ENCODE data around the gene PLAC1.

Gene PLAC1

DNA sequence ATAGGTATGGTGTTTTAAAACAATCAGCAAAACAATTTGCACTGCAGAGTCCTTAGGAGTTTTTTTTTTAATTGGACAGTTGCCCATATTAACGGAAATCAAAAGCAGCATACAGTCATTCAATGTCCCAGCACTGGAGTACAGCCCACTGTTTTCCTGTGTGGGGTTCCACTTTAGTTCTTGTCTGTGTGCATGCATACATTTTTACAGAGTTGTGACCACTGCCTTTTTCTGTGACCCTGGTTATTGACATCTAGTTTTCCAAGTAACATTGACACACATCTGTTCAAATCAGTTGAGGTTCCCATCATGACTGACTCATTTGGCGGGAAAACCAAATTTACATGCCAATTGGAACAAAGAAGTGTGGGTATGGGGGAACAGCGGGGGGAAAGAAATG, 115.0 kb downstream of the PLAC1 start:
- DNase-seq (ENCODE audit: low read depth): no peak

- DNase-seq (ENCODE audit: low read depth): no peak
Measured at GRCh38 chrX:134542485-134542884, 115.8 kb downstream of the PLAC1 start.

GRCh38 chrX:134541906-134542305, 116.4 kb downstream of the PLAC1 start:
- DNase-seq (ENCODE audit: low read depth): no peak

- DNase-seq (ENCODE audit: low read depth): no peak
Measured at GRCh38 chrX:134538316-134538715, 120.0 kb downstream of the PLAC1 start.

GRCh38 chrX:134537179-134537955, 120.9 kb downstream of the PLAC1 start:
- no peak for DNase-seq (ENCODE audit: low read depth)

- DNase-seq (ENCODE audit: low read depth): no peak
Measured at GRCh38 chrX:134533952-134534351, 124.3 kb downstream of the PLAC1 start.

DNA sequence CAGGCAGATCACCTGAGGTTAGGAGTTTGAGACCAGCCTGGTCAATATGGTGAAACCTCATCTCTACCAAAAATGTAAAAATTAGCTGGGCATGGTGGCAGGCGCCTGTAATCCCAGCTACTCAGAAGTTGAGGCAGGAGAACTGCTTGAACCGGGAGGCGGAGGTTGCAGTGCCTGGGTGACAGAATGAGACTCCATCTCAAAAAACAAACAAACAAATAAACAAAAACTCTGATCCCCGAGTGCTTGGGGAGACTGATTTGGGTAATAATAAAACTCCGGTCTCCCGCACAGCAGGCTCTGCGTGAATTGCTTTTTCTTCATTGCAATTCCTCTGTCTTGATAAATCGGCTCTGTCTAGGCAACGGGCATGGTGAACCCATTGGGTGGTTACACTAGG, 124.9 kb downstream of the PLAC1 start:
- no peak for DNase-seq (ENCODE audit: low read depth)

DNA sequence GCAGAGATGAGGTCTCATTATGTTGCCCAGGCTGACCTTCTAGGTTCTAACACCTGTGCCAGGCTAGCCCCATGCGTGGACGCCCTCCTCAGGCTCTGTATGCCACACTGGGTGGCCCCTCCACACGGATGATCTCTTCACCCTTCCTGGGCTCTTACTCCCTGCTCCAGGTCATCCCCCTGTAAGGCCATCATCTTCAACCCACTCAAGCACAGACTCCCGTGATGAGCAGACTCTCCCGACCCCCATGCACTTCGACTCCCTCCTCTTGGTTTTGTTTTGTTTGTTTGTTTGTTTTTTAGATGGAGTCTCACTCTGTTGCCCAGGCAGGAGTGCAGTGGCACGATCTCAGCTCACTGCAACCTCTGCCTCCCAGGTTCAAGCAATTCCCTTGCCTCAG, 127.4 kb downstream of the PLAC1 start:
- no peak for DNase-seq (ENCODE audit: low read depth)

GRCh38 chrX:134529481-134529880, 128.8 kb downstream of the PLAC1 start:
- DNase-seq (ENCODE audit: low read depth): no peak

DNA sequence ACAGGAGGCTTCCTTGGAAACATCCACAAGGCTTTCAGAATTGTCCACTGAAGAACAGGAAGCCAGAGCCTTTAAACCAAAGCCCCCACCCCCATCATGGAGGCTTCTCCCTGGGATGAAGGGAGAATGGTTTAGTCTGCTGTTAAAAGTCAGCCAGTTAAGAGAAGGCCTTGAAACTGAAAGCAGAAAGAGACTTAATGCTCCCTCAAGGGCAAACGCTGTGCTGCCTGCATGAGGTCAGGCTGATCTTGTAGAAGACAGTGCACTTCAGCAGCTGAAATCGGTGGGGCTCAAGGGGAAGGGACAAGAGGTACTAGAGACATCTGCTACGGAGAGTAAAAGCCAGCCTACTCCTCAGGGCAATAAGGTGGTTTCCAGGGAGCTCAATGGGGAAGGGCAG, 129.3 kb downstream of the PLAC1 start:
- no peak for DNase-seq (ENCODE audit: low read depth)

DNA sequence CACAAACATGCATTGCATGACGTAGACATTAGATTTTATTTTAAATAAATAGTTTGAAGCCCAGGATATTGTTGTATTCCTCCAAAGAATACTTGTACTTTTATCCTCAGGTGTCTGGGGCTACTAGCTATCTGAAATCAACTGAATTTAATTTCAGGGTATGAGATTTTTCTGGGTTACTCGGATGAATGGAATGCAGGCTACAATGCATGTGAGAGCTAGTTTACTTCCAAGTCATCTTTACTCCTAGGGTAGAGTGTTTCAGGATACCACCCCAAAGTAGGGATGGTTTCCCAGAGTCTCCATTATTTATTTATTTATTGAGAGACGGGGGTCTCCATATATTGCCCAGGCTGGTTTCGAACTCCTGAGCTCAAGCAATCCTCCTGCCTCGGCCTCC, 131.9 kb downstream of the PLAC1 start:
- DNase-seq (ENCODE audit: low read depth): no peak

- DNase-seq (ENCODE audit: low read depth): no peak
Measured at GRCh38 chrX:134525086-134525792, 133.0 kb downstream of the PLAC1 start.

DNA sequence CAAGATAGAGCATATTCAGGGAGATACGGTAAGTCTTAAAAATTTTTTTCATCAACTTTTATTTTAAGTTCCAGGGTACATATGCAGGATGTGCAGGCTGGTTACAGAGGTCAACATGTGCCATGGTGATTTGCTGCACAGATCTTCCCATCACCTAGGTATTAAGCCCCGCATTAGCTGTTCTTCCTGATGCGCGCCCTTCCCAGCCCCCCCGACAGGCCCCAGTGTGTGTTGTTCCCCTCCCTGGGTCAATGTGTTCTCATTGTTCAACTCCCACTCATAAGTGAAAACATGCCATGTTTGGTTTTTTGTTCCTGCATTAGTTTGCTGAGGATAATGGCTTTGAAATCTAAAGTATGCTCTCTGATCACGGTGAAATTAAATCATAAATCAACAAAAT, 134.1 kb downstream of the PLAC1 start:
- DNase-seq (ENCODE audit: low read depth): no peak

DNA sequence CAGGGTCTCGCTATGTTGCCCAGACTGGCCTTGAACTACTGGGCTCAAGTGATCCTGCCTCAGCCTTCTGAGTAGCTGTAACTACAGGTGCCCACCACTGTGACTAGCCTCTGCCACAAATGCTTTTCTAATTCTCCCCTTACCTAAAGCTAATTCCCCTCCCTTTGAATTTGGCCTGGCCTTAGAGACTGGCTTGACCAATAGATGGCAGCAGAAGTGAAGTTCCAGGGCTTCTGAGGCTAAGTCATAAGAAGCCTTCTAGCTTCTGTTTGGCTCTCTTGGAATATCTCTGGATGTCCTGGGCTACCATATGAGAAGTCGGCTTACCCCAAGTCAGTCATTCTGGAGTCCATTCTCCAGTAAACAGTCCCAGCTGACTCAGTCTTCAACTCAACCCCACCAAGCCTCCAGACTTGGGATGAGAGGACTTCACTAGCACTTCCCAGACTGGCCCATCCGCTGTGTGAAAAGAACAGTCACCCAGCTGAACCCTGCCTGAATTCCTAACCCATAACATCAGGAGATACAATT, 137.3 kb downstream of the PLAC1 start:
- DNase-seq (ENCODE audit: low read depth): no peak

All from CMK (cell line).